H1 (cell line): ENCODE results near the gene PRR3. TPM values are rescaled to one million over a fixed set of nuclear protein-coding genes. Genes with fewer than 3 reads are reported as not detected.
A peak's percentile ranks its signal among the peaks of the same experiment; 100 is the strongest.

ENCODE experiments used
- CTCF ChIA-PET: fragments of 300-600 bp; sonication (Branson Sonifier 250); formaldehyde crosslinking; loops from one replicate; lab custom pipeline; 2021; ENCODE audit not compliant: partially characterized antibody; lab: Charles Lee
- POLR2A ChIA-PET: fragments of 300-600 bp; sonication (Branson Sonifier 250); formaldehyde crosslinking; loops from one replicate; lab custom pipeline; 2021; ENCODE audit warnings: inconsistent platforms; ENCODE audit not compliant: partially characterized antibody; lab: Charles Lee
- DNase-seq, 2 experiments: peaks; one replicate each; pipeline versions ENCODE4 v3.0.0 to v3.0.0-alpha.2; 2010 to 2022; ENCODE audit warnings: low spot score in 2 of 2, low read depth in 1 of 2, mixed read lengths in 1 of 2
- FAIRE-seq: peaks from 2 replicates; lab custom pipeline; 2011; peaks lifted over from hg19 to GRCh38; lab: Jason Lieb, UNC
- H2AFZ ChIP-seq: 2 replicates; pipeline ENCODE4 v1.8.1; 2012; ENCODE audit warnings: low read length, inconsistent platforms
- H2AK5ac ChIP-seq: 2 replicates; pipeline ENCODE4 v1.6.1; 2013; ENCODE audit warnings: low read depth, low read length
- H2BK120ac ChIP-seq: replicated peaks from 2 replicates; pipeline ENCODE3; 2013; ENCODE audit warnings: low read depth, low read length, inconsistent platforms
- H2BK12ac ChIP-seq: 2 replicates; pipeline ENCODE4 v1.6.1; 2013; ENCODE audit warnings: low read depth, low read length
- H2BK15ac ChIP-seq: 2 replicates; pipeline ENCODE4 v1.6.1; 2013; ENCODE audit warnings: low read length
- H2BK20ac ChIP-seq: 2 replicates; pipeline ENCODE4 v1.6.1; 2013; ENCODE audit warnings: low read length
- H2BK5ac ChIP-seq: 2 replicates; pipeline ENCODE4 v1.6.1; 2013; ENCODE audit warnings: low read depth, low read length
- H3K14ac ChIP-seq: 2 replicates; pipeline ENCODE4 v1.6.1; 2013; ENCODE audit warnings: inconsistent platforms; ENCODE audit not compliant: insufficient read length
- H3K18ac ChIP-seq: 2 replicates; pipeline ENCODE4 v1.6.1; 2013; ENCODE audit warnings: low read length; ENCODE audit errors: extremely low read depth
- H3K23ac ChIP-seq: 2 replicates; pipeline ENCODE4 v1.6.1; 2013; ENCODE audit warnings: inconsistent platforms; ENCODE audit not compliant: insufficient read length
- H3K23me2 ChIP-seq: 2 replicates; pipeline ENCODE4 v1.6.1; 2013; ENCODE audit warnings: low read depth, low read length
- H3K27ac ChIP-seq: 2 replicates; pipeline ENCODE4 v1.6.1; 2011; ENCODE audit warnings: low read depth, low read length, inconsistent platforms
- H3K27me3 ChIP-seq, 4 experiments: replicated peaks in 1 of 4; 1 replicate in 1 of 4; 2 replicates in 3 of 4; pipeline versions ENCODE4 v1.6.1 to v1.8.1; 2011 to 2013; ENCODE audit warnings: low read length in 3 of 4, mild to moderate bottlenecking in 3 of 4, inconsistent platforms in 2 of 4, mixed read lengths in 2 of 4, moderate library complexity in 1 of 4; ENCODE audit not compliant: control insufficient read depth in 3 of 4, insufficient read depth in 3 of 4; ENCODE audit errors: extremely low read depth in 1 of 4
- H3K36me3 ChIP-seq, 4 experiments: 2 replicates each; pipeline versions ENCODE4 v1.6.1 to v1.8.1; 2011 to 2013; ENCODE audit warnings: mild to moderate bottlenecking in 4 of 4, low read length in 3 of 4, moderate library complexity in 2 of 4, control low read depth in 1 of 4, inconsistent platforms in 1 of 4; ENCODE audit not compliant: insufficient read depth in 4 of 4, control insufficient read depth in 2 of 4
- H3K4ac ChIP-seq: replicated peaks from 2 replicates; pipeline ENCODE3; 2013; ENCODE audit warnings: low read length, low read depth, mixed read lengths, inconsistent platforms; ENCODE audit not compliant: insufficient read length
- H3K4me1 ChIP-seq, 4 experiments: replicated peaks in 1 of 4; 1 replicate in 1 of 4; 2 replicates in 3 of 4; pipeline versions ENCODE4 v1.6.1 to v1.8.1; 2011 to 2013; ENCODE audit warnings: low read length in 3 of 4, inconsistent platforms in 2 of 4, mixed read lengths in 1 of 4; ENCODE audit not compliant: insufficient read depth in 4 of 4, control insufficient read depth in 3 of 4
- H3K4me2 ChIP-seq, 2 experiments: 2 replicates each; pipeline versions ENCODE4 v1.6.1 to v1.8.1; 2011 to 2013; ENCODE audit warnings: low read depth in 2 of 2, low read length in 2 of 2, control low read depth in 1 of 2, inconsistent platforms in 1 of 2, mild to moderate bottlenecking in 1 of 2; ENCODE audit not compliant: insufficient read depth in 1 of 2
- H3K4me3 ChIP-seq, 4 experiments: fragments of 200-600, 300-600 bp in 1 of 4; sonication (generic), shearing (Covaris generic), sonication (Bioruptor Twin) in 1 of 4; 2 replicates each; pipeline versions ENCODE4 v1.5.1 to v1.8.1; 2011 to 2016; ENCODE audit warnings: low read length in 4 of 4, low read depth in 3 of 4, control low read depth in 2 of 4, inconsistent platforms in 2 of 4, mild to moderate bottlenecking in 2 of 4, mixed read lengths in 1 of 4, moderate library complexity in 1 of 4; ENCODE audit not compliant: insufficient read depth in 2 of 4; ENCODE audit errors: extremely low read depth in 1 of 4
- H3K56ac ChIP-seq: replicated peaks from 2 replicates; pipeline ENCODE3; 2013; ENCODE audit warnings: low read depth, mild to moderate bottlenecking, mixed read lengths, low read length, inconsistent platforms; ENCODE audit not compliant: insufficient read length
- H3K79me1 ChIP-seq: 2 replicates; pipeline ENCODE4 v1.6.1; 2013; ENCODE audit warnings: low read depth, low read length, control low read depth
- H3K79me2 ChIP-seq, 2 experiments: 2 replicates each; pipeline versions ENCODE4 v1.6.1 to v1.8.1; 2012 to 2013; ENCODE audit warnings: low read length in 2 of 2, mild to moderate bottlenecking in 2 of 2, inconsistent platforms in 1 of 2; ENCODE audit not compliant: insufficient read depth in 2 of 2, control insufficient read depth in 1 of 2
- H3K9ac ChIP-seq, 4 experiments: replicated peaks in 1 of 4; 1 replicate in 1 of 4; 2 replicates in 3 of 4; pipeline versions ENCODE4 v1.6.1 to v1.8.1; 2011 to 2013; ENCODE audit warnings: low read depth in 3 of 4, low read length in 3 of 4, control low read depth in 2 of 4, mild to moderate bottlenecking in 2 of 4, moderate library complexity in 2 of 4, inconsistent platforms in 1 of 4; ENCODE audit errors: extremely low read depth in 1 of 4
- H3K9me3 ChIP-seq, 2 experiments: 2 replicates each; pipeline versions ENCODE4 v1.6.1 to v1.8.1; 2012 to 2013; ENCODE audit warnings: mild to moderate bottlenecking in 2 of 2, moderate library complexity in 2 of 2, control low read depth in 1 of 2, inconsistent platforms in 1 of 2, low read depth in 1 of 2, low read length in 1 of 2, mixed read lengths in 1 of 2; ENCODE audit not compliant: insufficient read depth in 2 of 2
- H4K20me1 ChIP-seq, 2 experiments: replicated peaks in 1 of 2; 2 replicates each; pipeline versions ENCODE3 to v1.8.1; 2011 to 2013; ENCODE audit warnings: inconsistent platforms in 2 of 2, low read length in 2 of 2, mild to moderate bottlenecking in 1 of 2; ENCODE audit not compliant: insufficient read depth in 2 of 2, control insufficient read depth in 1 of 2
- H4K5ac ChIP-seq: 2 replicates; pipeline ENCODE4 v1.6.1; 2013; ENCODE audit warnings: low read length, low read depth, mixed read lengths, inconsistent platforms; ENCODE audit not compliant: insufficient read length
- H4K8ac ChIP-seq: 2 replicates; pipeline ENCODE4 v1.8.0; 2013; ENCODE audit warnings: mild to moderate bottlenecking, moderate library complexity, low read length, inconsistent platforms; ENCODE audit not compliant: insufficient read depth; ENCODE audit errors: extremely low read depth
- H4K91ac ChIP-seq: replicated peaks from 2 replicates; pipeline ENCODE3; 2013; ENCODE audit warnings: low read length, mixed read lengths, inconsistent platforms; ENCODE audit not compliant: insufficient read length
- CBX5 ChIP-seq: fragments of 300-800, 300-1000 bp; sonication (generic); IDR thresholded peaks from 2 replicates; pipeline ENCODE4 v1.7.1; 2016; ENCODE audit warnings: antibody characterized with exemption, low read length, low read depth
- CTBP2 ChIP-seq: IDR thresholded peaks from 2 replicates; pipeline ENCODE4 v1.7.0; 2011; ENCODE audit warnings: borderline replicate concordance, mild to moderate bottlenecking, moderate library complexity, mixed read lengths, low read length; ENCODE audit not compliant: insufficient read depth, insufficient read length
- FOSL1 ChIP-seq: IDR thresholded peaks from 2 replicates; pipeline ENCODE4 v1.6.1; 2011; ENCODE audit warnings: mild to moderate bottlenecking, low read depth, low read length, moderate library complexity; ENCODE audit not compliant: insufficient read depth
- KDM4A ChIP-seq: IDR thresholded peaks from one replicate; pipeline ENCODE4 v1.7.1; 2012; ENCODE audit warnings: low read depth, mild to moderate bottlenecking, moderate library complexity, low read length, inconsistent platforms; ENCODE audit not compliant: severe bottlenecking
- POLR2AphosphoS5 ChIP-seq: IDR thresholded peaks from 2 replicates; pipeline ENCODE4 v1.6.1; 2011; ENCODE audit warnings: low read depth, low read length
- SP4 ChIP-seq: IDR thresholded peaks from 2 replicates; pipeline ENCODE4 v1.6.1; 2012; ENCODE audit warnings: low read length, inconsistent platforms
- WGBS, 2 experiments: shearing (Covaris generic) in 1 of 2; methylation state at CpG; one replicate each; pipeline versions ENCODE4 v1.1.6 to v1.1.7; 2013 to 2015; ENCODE audit warnings: low lambda C conversion rate in 2 of 2, mixed read lengths in 2 of 2, inconsistent platforms in 1 of 2, low coverage in 1 of 2, missing lambda C conversion rate in 1 of 2; ENCODE audit not compliant: insufficient replicate concordance in 2 of 2, insufficient coverage in 1 of 2, insufficient read length in 1 of 2; ENCODE audit errors: extremely low coverage in 1 of 2, missing lambda C conversion rate in 1 of 2; 5-methylcytosine and 5-hydroxymethylcytosine counted together
- polyA plus RNA-seq, 7 experiments: library from polyadenylated mRNA; depleted of rRNA in 3 of 7; stranded (reverse) in 5 of 7; unstranded in 2 of 7; fragments of >200 nt in 5 of 7; fragments of 200-250 nt in 2 of 7; gene quantifications; 1 replicate in 5 of 7; 2 replicates in 1 of 7; 4 replicates in 1 of 7; pipeline versions ENCODE4 v1.2.1 to v1.2.3, GENCODE V29; 2011 to 2013; ENCODE audit warnings: missing spikeins in 2 of 7, mixed read lengths in 2 of 7
- total RNA-seq: library from RNA; stranded (reverse); fragmentation: NEBNext Ultra II Directional; extraction: Animal tissue kit (Norgen Biotek cat#: 25700); gene quantifications from 2 replicates; pipeline ENCODE4 v1.2.1, GENCODE V29; 2021

PRR3 gene
- total and polyA plus RNA-seq, 2 of the 8 experiments (the other 6 are each of a cell fraction or from before 2014, with no cell fraction given), result 10.5 to 24.2 TPM

- Histone ChIP-seq H3K4me3 (no peak overlapping the region), H2BK15ac (no peak overlapping the region), H2BK5ac (no peak overlapping the region), H3K14ac (no peak overlapping the region), H3K79me1 (no peaks in the 10 kb centered on the region; the same call in none of the 2 replicates), H3K4me1 (no peaks in the 10 kb centered on the region), H3K4ac (no peak overlapping the region), H2BK20ac (no peak overlapping the region), H4K91ac (no peak overlapping the region), H4K8ac (no peak overlapping the region), H4K5ac (no peak overlapping the region), H3K4me2 (no peak overlapping the region), H3K79me2 (no peaks in the 10 kb centered on the region), H2BK120ac (no peak overlapping the region), H2BK12ac (no peak overlapping the region), H3K27me3 (no peaks in the 10 kb centered on the region), H3K27ac (no peak overlapping the region), H2AK5ac (no peak overlapping the region), H4K20me1 (peaks cover 9 to 33% of the 10 kb centered on the region in 2 experiments), H3K18ac (no peak overlapping the region), H3K9ac (no peak overlapping the region), H3K9me3 (no peaks in the 10 kb centered on the region), H2AFZ (no peak overlapping the region), H3K36me3 (peaks cover 42 to 52% (median 49%) of the 10 kb centered on the region in 4 experiments), H3K23me2 (no peaks in the 10 kb centered on the region; the same call in 1 of the 2 replicates), H3K23ac (no peak overlapping the region), H3K56ac (no peak overlapping the region)
- no peak for TF ChIP-seq SP4
- no peak for TF ChIP-seq KDM4A
- no peak for TF ChIP-seq FOSL1
- peak; percentile 77; the same call in 1 of the 2 replicates for TF ChIP-seq POLR2AphosphoS5
- TF ChIP-seq CTBP2, result no peak
- TF ChIP-seq CBX5, result no peak
- POLR2A ChIA-PET, result interaction anchor here (0.6 to 21.6 kb wide), 35 partner anchors 10 to 479 kb away, joined by 3 to 712 read pairs (median 4); partner anchors contain the start of genes ATAT1, C6orf136, DHX16 and GNL1
- WGBS, 2 experiments, result 96% methylated on average over 10 of the region's 10 CpGs; no CpG with 5 or more reads in 1 of the 2 experiments
- DNase-seq (no peak), FAIRE-seq (no peak)
- CTCF ChIA-PET, result interaction anchor here (0.7 to 5.7 kb wide), 9 partner anchors 10 to 117 kb away, joined by 3 to 37 read pairs (median 4); no protein-coding TSS in a partner anchor
Measured at GRCh38 chr6:30600451-30600961, 43.4 kb downstream of the PRR3 start.
